ENCODE results near the gene MPDZ.

The MPDZ gene

DNA sequence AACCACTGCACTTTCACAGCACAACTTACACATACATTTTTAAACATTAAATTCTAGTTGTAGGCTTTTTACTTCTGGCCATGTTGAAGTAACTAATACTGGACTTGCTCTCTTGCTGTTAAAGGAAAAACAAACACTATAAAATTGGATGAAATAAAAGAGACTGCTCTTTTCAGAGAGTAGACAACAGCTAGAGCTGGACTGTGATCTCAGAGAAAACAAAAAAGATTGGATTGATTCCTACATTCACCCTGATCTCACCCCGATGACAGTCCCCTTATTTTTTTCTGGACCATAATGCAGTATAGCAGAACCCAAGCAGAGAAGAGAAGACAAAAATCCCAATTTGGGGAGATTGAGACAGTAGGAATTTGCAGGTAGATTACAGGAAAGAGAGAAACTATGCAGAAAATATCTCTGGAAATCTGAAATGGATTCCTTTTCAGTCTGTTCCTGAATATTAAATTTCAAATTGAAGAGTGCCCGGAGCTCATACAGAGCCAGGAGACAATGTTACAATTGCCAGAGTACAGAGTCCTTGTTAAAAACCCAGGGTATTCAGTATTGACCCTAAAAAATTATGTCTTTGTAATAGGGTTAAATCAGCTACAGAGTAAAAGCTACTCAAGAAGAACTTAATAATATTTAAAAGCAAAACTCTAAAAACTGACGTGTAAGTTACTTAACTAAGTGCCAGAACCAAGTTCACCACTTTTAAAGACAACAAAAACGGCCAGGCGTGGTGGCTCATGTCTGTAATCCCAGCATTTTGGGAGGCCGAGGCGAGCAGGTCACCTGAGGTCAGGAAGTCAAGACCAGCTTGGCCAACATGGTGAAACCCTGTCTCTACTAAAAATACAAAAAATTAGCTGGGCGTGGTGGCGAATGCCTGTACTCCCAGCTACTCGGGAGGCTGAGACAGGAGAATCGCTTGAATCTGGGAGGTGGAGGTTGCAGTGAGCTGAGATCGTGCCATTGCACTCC lies 208.6 kb downstream of the MPDZ start:
- H3K9me3 ChIP-seq (ENCODE audit: severe bottlenecking), result no peaks in the 10 kb centered on the region
- H3K4me1 ChIP-seq (ENCODE audit: insufficient read depth, poor library complexity, severe bottlenecking), result no peaks in the 10 kb centered on the region
- TF ChIP-seq, protein P1, sequence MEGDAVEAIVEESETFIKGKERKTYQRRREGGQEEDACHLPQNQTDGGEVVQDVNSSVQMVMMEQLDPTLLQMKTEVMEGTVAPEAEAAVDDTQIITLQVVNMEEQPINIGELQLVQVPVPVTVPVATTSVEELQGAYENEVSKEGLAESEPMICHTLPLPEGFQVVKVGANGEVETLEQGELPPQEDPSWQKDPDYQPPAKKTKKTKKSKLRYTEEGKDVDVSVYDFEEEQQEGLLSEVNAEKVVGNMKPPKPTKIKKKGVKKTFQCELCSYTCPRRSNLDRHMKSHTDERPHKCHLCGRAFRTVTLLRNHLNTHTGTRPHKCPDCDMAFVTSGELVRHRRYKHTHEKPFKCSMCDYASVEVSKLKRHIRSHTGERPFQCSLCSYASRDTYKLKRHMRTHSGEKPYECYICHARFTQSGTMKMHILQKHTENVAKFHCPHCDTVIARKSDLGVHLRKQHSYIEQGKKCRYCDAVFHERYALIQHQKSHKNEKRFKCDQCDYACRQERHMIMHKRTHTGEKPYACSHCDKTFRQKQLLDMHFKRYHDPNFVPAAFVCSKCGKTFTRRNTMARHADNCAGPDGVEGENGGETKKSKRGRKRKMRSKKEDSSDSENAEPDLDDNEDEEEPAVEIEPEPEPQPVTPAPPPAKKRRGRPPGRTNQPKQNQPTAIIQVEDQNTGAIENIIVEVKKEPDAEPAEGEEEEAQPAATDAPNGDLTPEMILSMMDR (IDR thresholded peaks at IDR 0.05; ENCODE audit: poor library complexity, severe bottlenecking), result no peak
- H3K27ac ChIP-seq (ENCODE audit: poor library complexity, severe bottlenecking), result no peak overlapping the region
- H3K27me3 ChIP-seq (ENCODE audit: insufficient read depth, poor library complexity, severe bottlenecking), result no peaks in the 10 kb centered on the region
- no peaks in the 10 kb centered on the region for H3K36me3 ChIP-seq (ENCODE audit: low read depth)
- ATAC-seq (ENCODE audit: low read depth) (no peak), DNase-seq (ENCODE audit: low spot score) (no peak)
- no peak overlapping the region for H3K4me3 ChIP-seq (ENCODE audit: severe bottlenecking)

DNA sequence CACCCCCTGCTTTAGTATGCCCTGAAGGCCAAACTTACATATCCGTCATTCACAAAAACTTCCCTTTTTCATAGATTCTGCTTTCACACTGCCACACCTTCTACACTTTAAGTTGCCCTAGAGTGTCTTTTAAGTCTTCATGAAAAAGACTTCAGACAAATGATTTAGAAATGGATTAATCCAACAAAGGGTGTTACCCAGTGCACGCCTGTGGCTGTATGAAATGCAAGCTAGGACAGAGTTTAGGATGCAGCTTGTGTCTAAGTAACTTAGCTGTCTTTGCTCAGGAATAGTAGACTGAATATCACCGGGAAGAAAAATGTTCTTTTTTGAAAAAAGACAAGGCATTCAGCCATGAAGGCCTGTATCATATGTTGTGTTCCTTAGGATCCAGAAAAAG lies 210.0 kb downstream of the MPDZ start:
- no peak for DNase-seq (ENCODE audit: low spot score)
- Histone ChIP-seq H3K9me3 (ENCODE audit: severe bottlenecking) (no peaks in the 10 kb centered on the region), H3K4me1 (ENCODE audit: insufficient read depth, poor library complexity, severe bottlenecking) (no peaks in the 10 kb centered on the region), H3K36me3 (ENCODE audit: low read depth) (no peaks in the 10 kb centered on the region), H3K27me3 (ENCODE audit: insufficient read depth, poor library complexity, severe bottlenecking) (no peaks in the 10 kb centered on the region), H3K27ac (ENCODE audit: poor library complexity, severe bottlenecking) (no peak overlapping the region), H3K4me3 (ENCODE audit: severe bottlenecking) (no peak overlapping the region)
- ATAC-seq (ENCODE audit: low read depth), result no peak
- TF ChIP-seq, protein P1 (IDR thresholded peaks at IDR 0.05; ENCODE audit: poor library complexity, severe bottlenecking), result no peak

DNA sequence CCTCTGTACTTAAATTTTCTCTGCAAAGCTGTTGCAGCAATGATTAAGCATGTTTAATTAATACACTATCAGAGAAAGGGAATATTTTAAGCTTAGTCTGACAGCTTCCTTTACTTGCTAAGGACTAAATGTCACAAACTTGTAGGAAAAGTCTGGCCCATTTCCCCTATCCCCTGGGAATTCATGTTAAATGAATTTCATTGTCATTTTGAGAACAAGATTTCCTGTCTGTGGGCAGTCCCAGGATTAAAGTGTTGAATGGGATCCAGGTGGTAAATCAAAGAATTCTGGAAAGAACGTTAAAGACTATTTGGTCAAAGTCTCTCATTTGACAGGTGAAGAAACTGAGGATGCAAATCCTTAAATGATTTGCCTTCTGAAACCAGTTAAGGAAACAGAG lies 214.8 kb downstream of the MPDZ start:
- Histone ChIP-seq H3K4me3 (ENCODE audit: severe bottlenecking) (no peak overlapping the region), H3K9me3 (ENCODE audit: severe bottlenecking) (no peaks in the 10 kb centered on the region), H3K4me1 (ENCODE audit: insufficient read depth, poor library complexity, severe bottlenecking) (no peaks in the 10 kb centered on the region), H3K27me3 (ENCODE audit: insufficient read depth, poor library complexity, severe bottlenecking) (no peaks in the 10 kb centered on the region), H3K27ac (ENCODE audit: poor library complexity, severe bottlenecking) (no peak overlapping the region), H3K36me3 (ENCODE audit: low read depth) (no peaks in the 10 kb centered on the region)
- TF ChIP-seq, protein P1 (IDR thresholded peaks at IDR 0.05; ENCODE audit: poor library complexity, severe bottlenecking), result no peak
- DNase-seq (ENCODE audit: low spot score) (no peak), ATAC-seq (ENCODE audit: low read depth) (no peak)

DNA sequence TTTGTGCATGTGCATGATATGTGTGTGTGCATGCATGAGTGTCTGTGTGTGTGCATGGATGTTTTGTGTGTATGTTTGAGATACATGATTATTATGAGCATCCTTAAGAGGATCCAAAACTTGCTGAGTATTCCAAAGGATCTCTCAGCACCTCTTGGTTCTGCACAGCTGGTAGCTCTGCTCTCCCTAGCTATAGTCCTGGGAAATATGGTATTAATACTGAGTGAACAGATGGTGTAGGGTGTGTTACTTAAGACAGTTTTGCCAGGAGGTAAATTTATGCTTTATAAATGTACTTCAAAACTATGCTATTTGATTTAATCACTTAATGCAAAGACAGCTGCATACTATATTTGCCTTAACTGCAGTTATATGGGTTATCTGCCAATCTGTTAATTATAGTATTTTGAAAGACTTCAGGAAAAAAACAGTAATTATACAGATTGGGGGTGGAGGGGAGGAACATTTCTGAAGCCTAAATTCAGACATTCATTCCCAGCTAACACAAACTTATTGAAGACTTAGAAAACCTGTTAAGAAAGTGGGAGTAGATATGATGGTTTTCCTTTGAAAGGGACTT lies 215.5 kb downstream of the MPDZ start:
- Histone ChIP-seq H3K4me1 (ENCODE audit: insufficient read depth, poor library complexity, severe bottlenecking) (no peaks in the 10 kb centered on the region), H3K9me3 (ENCODE audit: severe bottlenecking) (no peaks in the 10 kb centered on the region), H3K4me3 (ENCODE audit: severe bottlenecking) (no peak overlapping the region), H3K36me3 (ENCODE audit: low read depth) (no peaks in the 10 kb centered on the region), H3K27ac (ENCODE audit: poor library complexity, severe bottlenecking) (no peak overlapping the region), H3K27me3 (ENCODE audit: insufficient read depth, poor library complexity, severe bottlenecking) (no peaks in the 10 kb centered on the region)
- DNase-seq (ENCODE audit: low spot score) (no peak), ATAC-seq (ENCODE audit: low read depth) (no peak)
- TF ChIP-seq, protein P1 (IDR thresholded peaks at IDR 0.05; ENCODE audit: poor library complexity, severe bottlenecking), result no peak

Measured in RWPE2 (cell line).